Peyer's patch (tissue), 4 donors: ENCODE measurements around the gene UTP4. TPM values are rescaled to one million over a fixed set of nuclear protein-coding genes. Genes with fewer than 3 reads are reported as not detected.

Source experiments
- DNase-seq, 3 donors: peaks; one replicate each; pipeline ENCODE4 v3.0.0-alpha.2; 2017 to 2019
- H3K27ac ChIP-seq, 4 donors: fragments of 200-600 bp; sonication (generic); one replicate each; pipeline ENCODE4 v1.5.1; 2016 to 2019
- H3K27me3 ChIP-seq, 2 donors: fragments of 200-600 bp; sonication (generic); one replicate each; pipeline ENCODE4 v1.5.1; 2019
- H3K36me3 ChIP-seq, 3 donors: fragments of 200-600 bp; sonication (generic); one replicate each; pipeline ENCODE4 v1.5.1; 2016 to 2019
- H3K4me1 ChIP-seq, 4 donors: fragments of 200-600 bp; sonication (generic); one replicate each; pipeline ENCODE4 v1.5.1; 2016 to 2019
- H3K4me3 ChIP-seq, 4 donors: fragments of 200-600 bp; sonication (generic); 1 replicate in 3 of 4; 2 replicates in 1 of 4; pipeline ENCODE4 v1.5.1; 2016 to 2019; ENCODE audit warnings: mild to moderate bottlenecking in 1 of 4
- H3K9me3 ChIP-seq, 4 donors: fragments of 200-600 bp; sonication (generic); one replicate each; pipeline ENCODE4 v1.5.1; 2016 to 2019; ENCODE audit warnings: mild to moderate bottlenecking in 1 of 4
- CTCF ChIP-seq, 6 experiments: fragments of 450-650 bp in 4 of 6; fragments of 200-600 bp in 2 of 6; sonication (generic) in 1 of 6; IDR thresholded peaks; one replicate each; pipeline ENCODE4 v1.5.1; 2017 to 2019; ENCODE audit warnings: antibody characterized with exemption in 6 of 6, mild to moderate bottlenecking in 3 of 6, moderate library complexity in 1 of 6
- POLR2A ChIP-seq, 2 donors: fragments of 450-650 bp; IDR thresholded peaks; one replicate each; pipeline ENCODE4 v1.5.1; 2017; ENCODE audit warnings: antibody characterized with exemption in 2 of 2, mild to moderate bottlenecking in 2 of 2, moderate library complexity in 2 of 2
- total RNA-seq, 4 donors: library from RNA; depleted of rRNA; stranded (reverse); fragments of >200 nt; gene quantifications; one replicate each; pipeline ENCODE4 v1.1.0, GENCODE V29; 2016

The UTP4 gene
- total RNA-seq, 4 donors from 2014 or later = 8.9 to 19.4 (median 13.1) TPM

GRCh38 chr16:69108064-69108904, 24.2 kb upstream of the UTP4 start:
- peaks cover 0 to 8% (median 0%) of the 10 kb centered on the region in 3 donors for H3K36me3 ChIP-seq
- H3K4me3 ChIP-seq = no peak overlapping the region
- H3K27ac ChIP-seq = no peak overlapping the region

GRCh38 chr16:69108905-69109252, 23.6 kb upstream of the UTP4 start:
- DNase-seq = no peak

More at GRCh38 chr16:69108064-69108904, 24.2 kb upstream of the UTP4 start:
- no peak for DNase-seq
- Histone ChIP-seq H3K4me1 (peaks cover 5 to 22% (median 12%) of the 10 kb centered on the region in 4 donors), H3K27me3 (no peaks in the 10 kb centered on the region), H3K9me3 (no peaks in the 10 kb centered on the region)
- TF ChIP-seq POLR2A (IDR thresholded peaks at IDR 0.05) = no peak
- no peak for TF ChIP-seq CTCF (IDR thresholded peaks at IDR 0.05)

GRCh38 chr16:69109486-69110270, 22.8 kb upstream of the UTP4 start:
- DNase-seq = no peak
- H3K27me3 ChIP-seq = no peaks in the 10 kb centered on the region
- H3K36me3 ChIP-seq = peaks cover 0 to 18% (median 0%) of the 10 kb centered on the region in 3 donors
- TF ChIP-seq CTCF (IDR thresholded peaks at IDR 0.05) = no peak
- no peak for TF ChIP-seq POLR2A (IDR thresholded peaks at IDR 0.05)
- H3K27ac ChIP-seq = no peak overlapping the region
- no peaks in the 10 kb centered on the region for H3K9me3 ChIP-seq
- H3K4me3 ChIP-seq = no peak overlapping the region
- H3K4me1 ChIP-seq = peaks cover 5 to 22% (median 12%) of the 10 kb centered on the region in 4 donors

More at GRCh38 chr16:69108905-69109252, 23.6 kb upstream of the UTP4 start:
- Histone ChIP-seq H3K4me3 (no peak overlapping the region), H3K9me3 (no peaks in the 10 kb centered on the region), H3K27ac (no peak overlapping the region), H3K36me3 (peaks cover 0 to 10% (median 0%) of the 10 kb centered on the region in 3 donors), H3K4me1 (peaks cover 5 to 22% (median 12%) of the 10 kb centered on the region in 4 donors), H3K27me3 (no peaks in the 10 kb centered on the region)
- TF ChIP-seq CTCF (IDR thresholded peaks at IDR 0.05) (no peak), POLR2A (IDR thresholded peaks at IDR 0.05) (no peak)

- TF ChIP-seq POLR2A (IDR thresholded peaks at IDR 0.05) (no peak), CTCF (IDR thresholded peaks at IDR 0.05) (no peak)
- H3K4me3 ChIP-seq = no peak overlapping the region
- peaks cover 5 to 22% (median 12%) of the 10 kb centered on the region in 4 donors for H3K4me1 ChIP-seq
- DNase-seq = peak in 1 of 3 donors; percentile 15
- H3K9me3 ChIP-seq = no peaks in the 10 kb centered on the region
- H3K36me3 ChIP-seq = peaks cover 0 to 25% (median 0%) of the 10 kb centered on the region in 3 donors
- H3K27ac ChIP-seq = no peak overlapping the region
- no peaks in the 10 kb centered on the region for H3K27me3 ChIP-seq
Measured at GRCh38 chr16:69110406-69110805, 22.0 kb upstream of the UTP4 start.

- Histone ChIP-seq H3K4me3 (no peak overlapping the region), H3K36me3 (peaks cover 0 to 32% (median 0%) of the 10 kb centered on the region in 3 donors), H3K27ac (no peak overlapping the region), H3K4me1 (peaks cover 5 to 17% (median 11%) of the 10 kb centered on the region in 4 donors), H3K9me3 (no peaks in the 10 kb centered on the region), H3K27me3 (no peaks in the 10 kb centered on the region)
- no peak for TF ChIP-seq POLR2A (IDR thresholded peaks at IDR 0.05)
- no peak for TF ChIP-seq CTCF (IDR thresholded peaks at IDR 0.05)
- DNase-seq = no peak
Measured at GRCh38 chr16:69111216-69111875, 21.1 kb upstream of the UTP4 start.
